ENCODE measurements around the gene EFHC2.

DNA sequence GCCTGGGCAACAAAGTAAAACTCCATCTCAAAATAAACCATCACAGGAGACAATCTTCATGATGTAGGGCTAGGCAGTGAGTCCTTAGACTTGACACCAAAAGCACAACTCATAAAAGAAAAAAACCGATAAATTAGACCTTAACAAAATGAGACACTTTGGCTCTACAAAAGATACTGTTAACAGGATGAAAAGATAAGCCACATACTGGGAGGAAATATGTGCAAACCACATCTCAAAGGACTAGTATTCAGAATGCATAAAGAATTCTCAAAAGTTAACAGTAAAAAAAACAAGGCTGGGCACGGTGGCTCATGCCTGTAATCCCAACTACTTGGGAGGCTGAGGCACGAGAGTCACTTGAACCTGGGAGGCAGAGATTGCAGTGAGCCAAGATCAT is 13.2 kb downstream of the EFHC2 start:
- TF ChIP-seq, protein P1, sequence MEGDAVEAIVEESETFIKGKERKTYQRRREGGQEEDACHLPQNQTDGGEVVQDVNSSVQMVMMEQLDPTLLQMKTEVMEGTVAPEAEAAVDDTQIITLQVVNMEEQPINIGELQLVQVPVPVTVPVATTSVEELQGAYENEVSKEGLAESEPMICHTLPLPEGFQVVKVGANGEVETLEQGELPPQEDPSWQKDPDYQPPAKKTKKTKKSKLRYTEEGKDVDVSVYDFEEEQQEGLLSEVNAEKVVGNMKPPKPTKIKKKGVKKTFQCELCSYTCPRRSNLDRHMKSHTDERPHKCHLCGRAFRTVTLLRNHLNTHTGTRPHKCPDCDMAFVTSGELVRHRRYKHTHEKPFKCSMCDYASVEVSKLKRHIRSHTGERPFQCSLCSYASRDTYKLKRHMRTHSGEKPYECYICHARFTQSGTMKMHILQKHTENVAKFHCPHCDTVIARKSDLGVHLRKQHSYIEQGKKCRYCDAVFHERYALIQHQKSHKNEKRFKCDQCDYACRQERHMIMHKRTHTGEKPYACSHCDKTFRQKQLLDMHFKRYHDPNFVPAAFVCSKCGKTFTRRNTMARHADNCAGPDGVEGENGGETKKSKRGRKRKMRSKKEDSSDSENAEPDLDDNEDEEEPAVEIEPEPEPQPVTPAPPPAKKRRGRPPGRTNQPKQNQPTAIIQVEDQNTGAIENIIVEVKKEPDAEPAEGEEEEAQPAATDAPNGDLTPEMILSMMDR (IDR thresholded peaks at IDR 0.05) = no peak
- no peak for TF ChIP-seq POLR2A (IDR thresholded peaks at IDR 0.05)

Measured in suprapubic skin (tissue), 3 donors.